ENCODE measurements around the gene ELMO1.

The ELMO1 gene

GRCh38 chr7:37032258-37032601 is 416.4 kb downstream of the ELMO1 start:
- no peaks in the 10 kb centered on the region for H3K9me3 ChIP-seq (ENCODE audit: control insufficient read depth, low read length)
- peak overlapping the region; percentile 3 for H3K27ac ChIP-seq
- H3K9ac ChIP-seq: no peak overlapping the region
- no peaks in the 10 kb centered on the region for H3K36me3 ChIP-seq (ENCODE audit: control insufficient read depth, insufficient read depth, low read length)
- H3K4me1 ChIP-seq: no peaks in the 10 kb centered on the region
- H3K79me2 ChIP-seq: no peaks in the 10 kb centered on the region
- H3K27me3 ChIP-seq (ENCODE audit: control insufficient read depth, insufficient read depth, low read length): no peaks in the 10 kb centered on the region
- H3K4me2 ChIP-seq (ENCODE audit: low read length): no peak overlapping the region
- no peak overlapping the region for H2AFZ ChIP-seq
- no peak overlapping the region for H3K4me3 ChIP-seq (ENCODE audit: low read depth, low read length)
- TF ChIP-seq CTCF (IDR thresholded peaks at IDR 0.05): no peak

- no peaks in the 10 kb centered on the region for H3K4me1 ChIP-seq
These were observed 416.9 kb downstream of the ELMO1 start for GRCh38 chr7:37031571-37032257.

GRCh38 chr7:37028909-37029440 is 419.7 kb downstream of the ELMO1 start:
- no peak overlapping the region for H3K4me3 ChIP-seq (ENCODE audit: low read depth, low read length)
- no peak overlapping the region for H2AFZ ChIP-seq
- no peaks in the 10 kb centered on the region for H3K4me1 ChIP-seq
- H3K9ac ChIP-seq: no peak overlapping the region
- no peaks in the 10 kb centered on the region for H3K27me3 ChIP-seq (ENCODE audit: control insufficient read depth, insufficient read depth, low read length)
- no peaks in the 10 kb centered on the region for H3K79me2 ChIP-seq
- H3K4me2 ChIP-seq (ENCODE audit: low read length): no peak overlapping the region
- H3K9me3 ChIP-seq (ENCODE audit: control insufficient read depth, low read length): no peaks in the 10 kb centered on the region
- no peak overlapping the region for H3K27ac ChIP-seq
- no peaks in the 10 kb centered on the region for H3K36me3 ChIP-seq (ENCODE audit: control insufficient read depth, insufficient read depth, low read length)
- no peak for TF ChIP-seq CTCF (IDR thresholded peaks at IDR 0.05)

More at GRCh38 chr7:37031571-37032257, 416.9 kb downstream of the ELMO1 start:
- no peak for TF ChIP-seq CTCF (IDR thresholded peaks at IDR 0.05)
- no peaks in the 10 kb centered on the region for H3K27me3 ChIP-seq (ENCODE audit: control insufficient read depth, insufficient read depth, low read length)
- no peak overlapping the region for H3K4me2 ChIP-seq (ENCODE audit: low read length)
- no peak overlapping the region for H2AFZ ChIP-seq
- H3K79me2 ChIP-seq: no peaks in the 10 kb centered on the region
- H3K27ac ChIP-seq: peak overlapping the region; percentile 29
- no peak overlapping the region for H3K4me3 ChIP-seq (ENCODE audit: low read depth, low read length)
- no peaks in the 10 kb centered on the region for H3K9me3 ChIP-seq (ENCODE audit: control insufficient read depth, low read length)
- H3K9ac ChIP-seq: no peak overlapping the region
- no peaks in the 10 kb centered on the region for H3K36me3 ChIP-seq (ENCODE audit: control insufficient read depth, insufficient read depth, low read length)

- Histone ChIP-seq H3K27me3 (ENCODE audit: control insufficient read depth, insufficient read depth, low read length) (no peaks in the 10 kb centered on the region), H3K27ac (no peak overlapping the region), H3K9me3 (ENCODE audit: control insufficient read depth, low read length) (no peaks in the 10 kb centered on the region), H2AFZ (no peak overlapping the region), H3K4me1 (no peaks in the 10 kb centered on the region), H3K4me2 (ENCODE audit: low read length) (no peak overlapping the region), H3K36me3 (ENCODE audit: control insufficient read depth, insufficient read depth, low read length) (no peaks in the 10 kb centered on the region), H3K9ac (no peak overlapping the region), H3K4me3 (ENCODE audit: low read depth, low read length) (no peak overlapping the region), H3K79me2 (no peaks in the 10 kb centered on the region)
- no peak for TF ChIP-seq CTCF (IDR thresholded peaks at IDR 0.05)
These were observed 420.9 kb downstream of the ELMO1 start for GRCh38 chr7:37027557-37028341.
